HG02938 (cell line): Measurements from ENCODE around the gene RIOK2.
A peak's percentile ranks its signal among the peaks of the same experiment; 100 is the strongest.
"Not testable (repeated sequence)": the region's sequence is repeated elsewhere in the genome, so short reads cannot be mapped to it uniquely, and the experiment has no call there.

ENCODE experiments used
- ATAC-seq: cut with Tn5 transposase; IDR thresholded peaks from one replicate; pipeline ENCODE4 v1.9.1; 2021; ENCODE audit warnings: mild to moderate bottlenecking, moderate library complexity; ENCODE audit not compliant: unreplicated experiment

The RIOK2 gene

GRCh38 chr5:97183100-97183929 lies at the start of gene RIOK2:
Gene RIOK2, minus strand, starts transcription at chr5:97183247. Its CDS starts 56 bp downstream, at chr5:97183191.
- ATAC-seq = peak; percentile 85

- ATAC-seq = peak; percentile 98
These were observed 48.1 kb upstream of the RIOK2 start for GRCh38 chr5:97231025-97231636.

DNA sequence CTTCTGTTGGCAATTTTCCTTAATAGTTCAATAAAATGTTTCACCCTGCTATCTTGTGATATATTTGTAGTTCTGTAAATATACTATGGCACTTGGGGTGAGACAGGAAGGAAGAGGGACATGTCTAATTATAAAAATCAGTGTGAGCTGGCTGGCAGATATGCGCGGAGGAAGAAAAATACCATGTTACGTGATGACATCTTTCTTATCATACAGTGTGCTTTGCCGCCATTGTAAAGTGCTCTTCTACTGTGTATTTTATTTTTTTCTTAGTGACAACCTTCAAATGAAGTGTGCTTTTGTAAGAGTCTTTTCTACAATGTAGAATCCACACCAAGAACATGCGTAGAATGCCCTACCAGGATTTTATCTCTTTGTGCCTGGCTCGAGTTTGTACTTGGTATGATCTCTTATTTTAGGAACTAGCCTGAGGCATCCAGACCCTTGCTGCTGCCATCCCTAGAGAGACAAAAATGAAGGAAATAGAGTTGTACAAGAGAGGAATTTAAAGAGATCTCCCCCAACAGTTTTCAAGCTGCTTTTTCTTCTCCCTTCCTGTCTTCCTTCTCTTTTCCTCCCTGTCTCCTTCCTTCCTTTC lies 46.7 kb upstream of the RIOK2 start:
- ATAC-seq = no peak

DNA sequence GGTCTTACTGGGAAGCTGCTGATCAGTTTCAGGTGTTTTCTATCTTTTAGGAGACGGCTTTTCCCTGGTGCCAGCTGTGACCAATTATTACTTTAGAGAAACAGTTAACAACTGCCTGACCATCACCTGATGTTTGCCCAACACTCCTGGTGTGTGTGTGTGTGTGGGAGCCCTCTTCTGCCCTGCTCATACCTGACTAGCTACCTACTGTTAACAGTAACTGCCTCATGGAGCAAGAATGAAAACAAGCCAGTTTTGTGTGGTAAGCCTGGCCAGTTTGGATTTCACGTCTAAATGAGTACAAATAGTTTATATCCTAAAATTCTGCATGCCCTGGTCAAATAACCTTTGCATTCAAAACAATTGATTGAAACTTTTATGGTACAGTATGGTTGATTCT lies 46.1 kb upstream of the RIOK2 start:
- no peak for ATAC-seq

- no peak for ATAC-seq
These were observed 42.2 kb upstream of the RIOK2 start for GRCh38 chr5:97225222-97225621.

GRCh38 chr5:97224112-97224750 lies 41.2 kb upstream of the RIOK2 start:
- ATAC-seq = no peak

GRCh38 chr5:97223596-97223995 lies 40.5 kb upstream of the RIOK2 start:
- ATAC-seq = no peak

- ATAC-seq = no peak
These were observed 26.3 kb upstream of the RIOK2 start for GRCh38 chr5:97209343-97209742.

GRCh38 chr5:97208714-97209113 lies 25.7 kb upstream of the RIOK2 start:
- ATAC-seq = no peak

GRCh38 chr5:97208184-97208713 lies 25.2 kb upstream of the RIOK2 start:
- no peak for ATAC-seq

DNA sequence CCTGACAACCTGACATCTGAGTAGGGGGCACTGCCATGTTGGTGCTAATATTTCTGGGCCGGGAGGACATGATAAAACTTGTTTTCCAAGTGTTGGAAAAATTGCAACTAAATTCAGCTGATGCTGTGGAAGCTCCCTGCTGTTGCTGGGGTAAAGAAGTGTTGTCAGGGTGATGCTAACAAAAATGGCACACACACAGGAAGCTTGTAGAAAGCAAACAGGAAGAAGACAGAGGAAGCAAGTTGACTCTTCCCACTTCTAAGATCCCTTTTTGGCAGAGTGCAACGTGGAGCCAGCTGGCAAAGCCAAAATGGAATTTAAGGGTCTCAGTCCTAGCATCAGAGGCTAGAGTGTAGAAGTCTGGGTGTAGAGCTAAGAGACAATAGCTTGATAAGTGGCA lies 11.3 kb upstream of the RIOK2 start:
- ATAC-seq = no peak

GRCh38 chr5:97193355-97193688 lies 10.3 kb upstream of the RIOK2 start:
- no peak for ATAC-seq

GRCh38 chr5:97192580-97193354 lies 9.7 kb upstream of the RIOK2 start:
- ATAC-seq = peak; percentile 80

GRCh38 chr5:97191893-97192292 lies 8.8 kb upstream of the RIOK2 start:
- ATAC-seq = no peak

DNA sequence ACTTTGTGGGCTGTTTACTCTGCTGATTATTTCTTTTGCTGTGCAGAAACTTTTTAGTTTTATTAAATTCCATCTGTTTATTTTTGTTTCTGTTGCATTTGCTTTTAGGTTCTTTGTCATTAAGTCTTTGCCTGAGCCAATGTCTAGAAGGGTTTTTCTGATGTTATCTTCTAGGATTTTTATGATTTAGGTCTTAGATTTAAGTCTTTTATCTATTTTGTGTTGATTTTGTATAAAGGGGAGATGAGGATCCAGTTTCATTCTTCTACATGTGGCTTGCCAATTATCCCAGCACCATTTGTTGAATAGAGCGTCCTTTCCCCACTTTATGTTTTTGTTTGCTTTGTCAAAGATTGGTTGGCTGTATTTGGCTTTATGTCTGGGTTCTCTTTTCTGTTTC lies 6.5 kb upstream of the RIOK2 start:
- not testable (repeated sequence) for ATAC-seq

GRCh38 chr5:97183930-97184213 lies 825 bp upstream of the RIOK2 start:
- no peak for ATAC-seq

DNA sequence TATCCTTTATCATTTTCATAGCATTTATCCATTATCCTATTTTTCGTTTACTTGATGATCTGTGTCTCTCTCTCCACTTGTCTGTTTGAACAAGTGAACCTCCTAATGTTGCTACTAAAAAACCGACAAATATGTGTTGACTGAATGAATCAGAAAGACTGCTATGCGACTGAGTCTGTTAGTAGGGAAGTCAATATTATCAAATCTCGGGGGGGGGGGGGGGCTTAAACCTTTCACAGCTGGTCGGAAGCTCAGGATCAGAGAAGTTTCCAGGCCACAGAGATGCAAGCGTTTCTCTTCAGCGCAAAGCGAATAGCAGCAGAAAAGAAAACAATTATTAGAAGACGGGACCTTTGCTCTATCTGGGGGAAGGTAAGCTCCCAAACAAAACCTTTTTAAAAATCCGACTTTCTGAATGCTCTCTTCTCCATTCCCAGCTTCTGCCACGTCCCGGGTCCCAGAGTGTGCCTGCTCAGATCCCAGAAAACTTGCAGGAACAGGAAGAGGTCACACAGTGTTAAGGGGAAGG lies 412 bp downstream of the RIOK2 start:
- ATAC-seq = no peak

- no peak for ATAC-seq
These were observed 1.0 kb downstream of the RIOK2 start for GRCh38 chr5:97181856-97182545.

DNA sequence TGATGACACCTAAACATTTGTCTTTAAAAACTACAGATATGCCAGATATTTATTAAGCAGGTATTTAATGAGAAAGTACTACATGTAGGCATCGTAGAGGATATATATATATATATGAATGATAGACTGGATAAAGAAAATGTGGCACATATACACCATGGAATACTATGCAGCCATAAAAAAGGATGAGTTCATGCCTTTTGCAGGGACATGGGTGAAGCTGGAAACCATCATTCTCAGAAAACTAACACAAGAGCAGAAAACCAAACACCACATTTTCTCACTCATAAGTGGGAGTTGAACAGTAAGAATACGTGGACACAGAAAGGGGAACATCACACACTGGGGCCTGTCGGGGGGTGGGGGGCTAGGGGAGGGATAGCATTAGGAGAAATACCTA lies 3.6 kb downstream of the RIOK2 start:
- not testable (repeated sequence) for ATAC-seq

DNA sequence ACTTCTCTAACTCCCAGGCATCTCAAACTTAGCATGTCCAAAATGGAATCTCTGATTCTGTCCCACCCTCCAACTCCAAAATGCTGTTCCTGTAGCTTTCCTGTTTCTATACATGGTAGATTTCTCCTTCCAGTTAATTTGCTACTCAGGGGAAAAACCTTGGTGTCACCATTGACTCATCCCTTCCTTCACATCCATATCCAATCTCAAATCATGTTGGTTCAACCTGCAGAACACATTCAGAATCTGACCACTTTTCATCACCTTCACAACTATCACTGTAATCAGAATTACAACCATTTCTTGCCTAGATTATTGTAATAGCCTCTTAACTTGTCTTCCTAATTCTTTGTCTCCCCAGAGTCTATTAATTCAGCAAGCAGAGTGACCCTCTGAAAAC lies 10.8 kb downstream of the RIOK2 start:
- no peak for ATAC-seq
